LNCaP clone FGC (cell line): ENCODE data around the gene FOXP1.
A peak's percentile ranks its signal among the peaks of the same experiment; 100 is the strongest.

Experiments
- DNase-seq: peaks from one replicate; pipeline ENCODE4 v3.0.0-alpha.2; 2011; ENCODE audit warnings: low read depth
- H3K4me3 ChIP-seq: 2 replicates; pipeline ENCODE4 v1.5.1; 2011; ENCODE audit warnings: mild to moderate bottlenecking, low read depth, low read length, control low read depth
- CTCF ChIP-seq: IDR thresholded peaks from 2 replicates; pipeline ENCODE4 v1.5.1; 2012; ENCODE audit warnings: mild to moderate bottlenecking; ENCODE audit not compliant: control insufficient read depth, insufficient read depth; ENCODE audit errors: extremely low read depth

FOXP1 gene

GRCh38 chr3:71517271-71517791 lies 66.2 kb downstream of the FOXP1 start:
- TF ChIP-seq CTCF, result no peak
- H3K4me3 ChIP-seq, result no peak overlapping the region
- no peak for DNase-seq

- no peak overlapping the region for H3K4me3 ChIP-seq
- TF ChIP-seq CTCF, result no peak
- no peak for DNase-seq
These were observed 67.7 kb downstream of the FOXP1 start for GRCh38 chr3:71515636-71516365.

GRCh38 chr3:71514621-71515020 lies 68.9 kb downstream of the FOXP1 start:
- no peak for DNase-seq
- no peak for TF ChIP-seq CTCF
- H3K4me3 ChIP-seq, result no peak overlapping the region

GRCh38 chr3:71513515-71513914 lies 70.0 kb downstream of the FOXP1 start:
- no peak for TF ChIP-seq CTCF
- H3K4me3 ChIP-seq, result no peak overlapping the region
- no peak for DNase-seq

GRCh38 chr3:71513081-71513480 lies 70.4 kb downstream of the FOXP1 start:
- TF ChIP-seq CTCF, result no peak
- no peak overlapping the region for H3K4me3 ChIP-seq
- no peak for DNase-seq

- H3K4me3 ChIP-seq, result no peak overlapping the region
- no peak for TF ChIP-seq CTCF
- DNase-seq, result no peak
These were observed 71.0 kb downstream of the FOXP1 start for GRCh38 chr3:71512544-71512943.

- no peak for DNase-seq
- H3K4me3 ChIP-seq, result no peak overlapping the region
- TF ChIP-seq CTCF, result 0 out of 2 replicates have a peak, but pooled peaks have one; percentile 7
These were observed 71.5 kb downstream of the FOXP1 start for GRCh38 chr3:71512000-71512399.
